ENCODE measurements around the gene CDHR3.

Gene CDHR3

DNA sequence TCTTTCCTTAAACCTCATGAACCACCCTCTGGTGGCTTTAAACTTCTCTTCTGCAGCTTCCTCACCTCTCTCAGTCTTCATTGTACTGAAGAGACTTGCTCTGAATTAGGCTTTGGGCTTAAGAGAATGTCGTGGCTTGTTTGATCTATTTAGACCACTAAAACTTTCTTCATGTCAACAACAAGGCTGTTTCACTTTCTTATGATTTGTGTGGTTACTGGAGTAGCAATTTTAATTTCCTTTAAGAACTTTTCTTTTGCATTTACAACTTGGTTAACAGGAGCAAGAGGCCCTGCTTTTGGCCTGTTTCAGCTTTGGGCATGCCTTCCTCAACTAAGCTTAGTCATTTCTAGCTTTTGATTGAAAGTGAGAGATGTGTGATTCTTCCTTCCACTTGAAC, 38.1 kb upstream of the CDHR3 start:
- Histone ChIP-seq H3K27ac (no peak overlapping the region), H3K9me3 (ENCODE audit: control insufficient read depth, low read length) (no peaks in the 10 kb centered on the region), H3K4me2 (ENCODE audit: low read length) (no peak overlapping the region), H3K27me3 (ENCODE audit: control insufficient read depth, insufficient read depth, low read length) (no peaks in the 10 kb centered on the region), H3K79me2 (no peaks in the 10 kb centered on the region), H3K36me3 (ENCODE audit: control insufficient read depth, insufficient read depth, low read length) (no peaks in the 10 kb centered on the region), H2AFZ (no peak overlapping the region), H3K4me1 (no peaks in the 10 kb centered on the region), H3K9ac (no peak overlapping the region), H3K4me3 (ENCODE audit: low read depth, low read length) (no peak overlapping the region)
- TF ChIP-seq CTCF (IDR thresholded peaks at IDR 0.05), result no peak

- Histone ChIP-seq H3K4me3 (ENCODE audit: low read depth, low read length) (no peak overlapping the region), H3K36me3 (ENCODE audit: control insufficient read depth, insufficient read depth, low read length) (no peaks in the 10 kb centered on the region), H3K27ac (no peak overlapping the region), H3K4me1 (no peaks in the 10 kb centered on the region), H2AFZ (no peak overlapping the region), H3K79me2 (no peaks in the 10 kb centered on the region), H3K4me2 (ENCODE audit: low read length) (no peak overlapping the region), H3K27me3 (ENCODE audit: control insufficient read depth, insufficient read depth, low read length) (no peaks in the 10 kb centered on the region), H3K9me3 (ENCODE audit: control insufficient read depth, low read length) (no peaks in the 10 kb centered on the region), H3K9ac (no peak overlapping the region)
- TF ChIP-seq CTCF (IDR thresholded peaks at IDR 0.05), result no peak
These were observed 36.9 kb upstream of the CDHR3 start for GRCh38 chr7:105926131-105926530.

- H3K4me3 ChIP-seq (ENCODE audit: low read depth, low read length), result no peak overlapping the region
- no peak overlapping the region for H3K27ac ChIP-seq
- H3K79me2 ChIP-seq, result no peaks in the 10 kb centered on the region
- no peak overlapping the region for H3K9ac ChIP-seq
- H3K4me2 ChIP-seq (ENCODE audit: low read length), result no peak overlapping the region
- no peaks in the 10 kb centered on the region for H3K9me3 ChIP-seq (ENCODE audit: control insufficient read depth, low read length)
- no peaks in the 10 kb centered on the region for H3K27me3 ChIP-seq (ENCODE audit: control insufficient read depth, insufficient read depth, low read length)
- no peak overlapping the region for H2AFZ ChIP-seq
- no peak for TF ChIP-seq CTCF (IDR thresholded peaks at IDR 0.05)
- no peaks in the 10 kb centered on the region for H3K36me3 ChIP-seq (ENCODE audit: control insufficient read depth, insufficient read depth, low read length)
- no peaks in the 10 kb centered on the region for H3K4me1 ChIP-seq
These were observed 31.9 kb upstream of the CDHR3 start for GRCh38 chr7:105931179-105931578.

DNA sequence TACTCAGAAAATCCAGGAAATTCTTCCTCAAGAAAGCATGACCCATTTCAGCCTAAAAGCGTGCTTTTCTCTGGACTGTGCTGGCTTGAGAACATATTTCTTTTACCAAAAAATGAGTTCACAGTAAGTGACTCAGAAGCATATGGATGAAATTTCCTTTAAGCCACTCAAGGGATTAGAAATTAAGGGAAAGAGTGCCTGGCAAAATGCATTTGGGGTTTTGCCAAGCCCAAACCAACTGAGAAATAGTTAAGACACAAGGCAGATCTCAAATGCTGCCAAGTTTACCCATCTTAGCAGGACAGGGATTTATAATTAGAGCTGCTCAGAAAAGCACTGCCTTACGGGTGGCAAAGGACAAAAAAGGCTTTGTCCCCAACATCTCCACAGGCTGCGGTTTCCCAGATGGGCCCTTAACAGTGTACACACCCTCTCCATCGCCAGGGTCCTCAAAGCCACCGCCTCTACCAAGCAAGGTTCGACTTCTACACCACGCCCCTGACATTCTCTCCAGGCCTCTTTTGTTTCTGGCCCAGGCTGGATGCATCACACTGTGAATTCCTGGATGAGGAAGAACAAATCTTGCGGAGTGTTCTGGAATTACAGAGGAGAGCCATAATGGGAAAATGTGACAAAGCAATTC, 30.1 kb upstream of the CDHR3 start:
- no peak overlapping the region for H3K4me2 ChIP-seq (ENCODE audit: low read length)
- no peak for TF ChIP-seq CTCF (IDR thresholded peaks at IDR 0.05)
- no peaks in the 10 kb centered on the region for H3K4me1 ChIP-seq
- no peak overlapping the region for H3K9ac ChIP-seq
- no peaks in the 10 kb centered on the region for H3K27me3 ChIP-seq (ENCODE audit: control insufficient read depth, insufficient read depth, low read length)
- no peak overlapping the region for H3K4me3 ChIP-seq (ENCODE audit: low read depth, low read length)
- H3K9me3 ChIP-seq (ENCODE audit: control insufficient read depth, low read length), result no peaks in the 10 kb centered on the region
- H2AFZ ChIP-seq, result no peak overlapping the region
- no peak overlapping the region for H3K27ac ChIP-seq
- no peaks in the 10 kb centered on the region for H3K79me2 ChIP-seq
- H3K36me3 ChIP-seq (ENCODE audit: control insufficient read depth, insufficient read depth, low read length), result no peaks in the 10 kb centered on the region

GRCh38 chr7:105934572-105935185, 28.4 kb upstream of the CDHR3 start:
- no peak overlapping the region for H3K27ac ChIP-seq

More at GRCh38 chr7:105934572-105935185, 28.4 kb upstream of the CDHR3 start:
- Histone ChIP-seq H3K9me3 (ENCODE audit: control insufficient read depth, low read length) (no peaks in the 10 kb centered on the region), H3K4me3 (ENCODE audit: low read depth, low read length) (no peak overlapping the region), H3K79me2 (no peaks in the 10 kb centered on the region), H3K4me2 (ENCODE audit: low read length) (no peak overlapping the region), H3K4me1 (no peaks in the 10 kb centered on the region), H2AFZ (no peak overlapping the region), H3K27me3 (ENCODE audit: control insufficient read depth, insufficient read depth, low read length) (no peaks in the 10 kb centered on the region), H3K36me3 (ENCODE audit: control insufficient read depth, insufficient read depth, low read length) (no peaks in the 10 kb centered on the region), H3K9ac (no peak overlapping the region)
- peak; percentile 52 for TF ChIP-seq CTCF (IDR thresholded peaks at IDR 0.05)

Data from parathyroid adenoma (tissue), 2 donors.